Measurements from ENCODE around the gene ZDHHC11. TPM values are rescaled to one million over a fixed set of nuclear protein-coding genes. Genes with fewer than 3 reads are reported as not detected.
"Not testable (repeated sequence)": the region's sequence is repeated elsewhere in the genome, so short reads cannot be mapped to it uniquely, and the experiment has no call there.

ZDHHC11 gene
- total RNA-seq, 2 experiments from 2014 or later, result 4.7 to 5.9 TPM

DNA sequence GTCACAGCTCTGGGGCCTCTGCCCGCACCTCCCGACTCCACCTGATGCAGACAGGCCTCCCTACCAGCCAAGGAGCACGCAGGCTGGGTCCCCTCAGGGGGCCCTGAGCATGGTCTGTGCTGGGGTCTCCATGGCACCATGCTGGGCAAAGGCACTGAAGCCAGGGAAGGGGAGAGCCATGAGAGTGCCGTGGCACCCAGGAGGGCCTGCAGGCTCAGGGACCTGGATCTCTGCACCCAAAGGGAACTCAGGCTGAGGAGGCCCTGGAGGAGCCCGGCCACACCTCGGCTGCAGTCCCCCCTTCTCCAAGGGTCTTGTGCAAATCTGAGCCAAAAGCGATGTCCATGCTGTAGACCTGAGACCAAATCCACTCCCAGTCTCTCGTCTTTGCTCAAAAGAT is 98.8 kb downstream of the ZDHHC11 start:
- POLR2A ChIA-PET, CTCF ChIA-PET: not testable (repeated sequence)

DNA sequence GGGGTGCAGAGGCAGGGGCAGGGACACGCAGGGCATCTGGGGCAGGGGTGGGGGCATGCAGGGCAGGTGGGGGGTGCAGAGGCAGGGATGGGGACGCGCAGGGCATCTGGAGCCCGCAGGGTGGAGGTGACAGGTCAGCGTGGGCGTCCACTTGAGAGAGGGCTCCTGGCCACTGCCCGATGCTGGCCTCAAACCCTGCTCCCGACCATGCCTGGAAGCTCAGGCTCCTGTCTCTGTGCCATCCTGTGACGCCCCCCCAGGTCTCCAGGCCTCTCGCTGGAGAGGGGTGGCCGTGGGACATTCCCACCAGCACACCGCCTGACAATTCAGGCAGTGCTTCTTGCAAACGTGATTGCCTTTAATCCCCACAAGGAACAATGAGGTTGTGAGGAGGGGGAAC is 99.3 kb downstream of the ZDHHC11 start:
- POLR2A ChIA-PET, result no interaction called here

DNA sequence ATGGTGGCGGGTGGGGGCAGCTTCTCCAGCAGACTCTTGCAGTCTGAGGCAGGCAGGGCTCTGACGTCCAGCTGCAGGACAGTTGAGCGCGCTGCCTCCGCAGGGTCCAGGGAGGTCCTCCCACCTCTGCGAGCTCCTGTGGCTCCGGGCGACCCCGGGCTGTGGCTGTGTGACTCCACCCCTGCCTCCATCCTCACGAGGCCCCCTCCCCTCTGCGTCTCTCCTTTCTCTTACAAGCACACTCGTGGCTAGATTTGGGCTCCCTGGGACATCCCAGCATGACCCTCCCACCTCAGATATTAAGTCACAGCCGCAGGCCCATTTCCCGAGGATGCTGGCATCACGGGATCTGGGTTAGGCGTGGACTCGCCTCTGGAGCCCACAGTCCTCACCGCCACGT is 100.6 kb downstream of the ZDHHC11 start:
- CTCF ChIA-PET, POLR2A ChIA-PET: not testable (repeated sequence)

More for the DNA sequence above, 99.3 kb downstream of the ZDHHC11 start:
- CTCF ChIA-PET, result no interaction called here

DNA sequence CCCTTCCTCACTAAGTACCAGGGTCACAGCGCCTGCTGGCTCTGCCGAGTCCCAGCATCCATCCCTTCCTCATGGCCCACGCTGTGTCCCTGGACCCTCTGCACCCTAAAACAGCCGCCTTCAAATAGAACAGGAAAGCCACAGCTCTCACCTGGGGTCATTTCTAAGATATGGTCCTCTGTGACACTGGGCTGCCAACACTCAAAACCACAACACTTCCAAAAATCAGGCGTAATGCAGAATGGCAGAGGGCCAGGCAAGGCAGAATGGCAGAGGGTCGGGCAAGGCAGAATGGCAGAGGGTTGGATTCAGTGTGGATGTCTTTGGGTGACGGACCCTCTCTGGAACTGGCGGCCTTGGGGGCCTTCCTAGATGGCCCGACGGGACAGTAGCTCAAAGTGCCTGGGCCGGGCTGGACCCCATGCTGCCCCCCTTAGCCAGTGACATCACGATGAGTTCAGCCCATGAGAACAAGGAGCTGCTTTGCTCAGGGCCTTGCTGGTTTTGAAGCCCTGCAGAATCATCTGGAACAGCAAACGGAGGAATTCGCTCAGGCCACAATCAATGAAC is 101.6 kb downstream of the ZDHHC11 start:
- CTCF ChIA-PET, result no interaction called here
- POLR2A ChIA-PET, result no interaction called here

DNA sequence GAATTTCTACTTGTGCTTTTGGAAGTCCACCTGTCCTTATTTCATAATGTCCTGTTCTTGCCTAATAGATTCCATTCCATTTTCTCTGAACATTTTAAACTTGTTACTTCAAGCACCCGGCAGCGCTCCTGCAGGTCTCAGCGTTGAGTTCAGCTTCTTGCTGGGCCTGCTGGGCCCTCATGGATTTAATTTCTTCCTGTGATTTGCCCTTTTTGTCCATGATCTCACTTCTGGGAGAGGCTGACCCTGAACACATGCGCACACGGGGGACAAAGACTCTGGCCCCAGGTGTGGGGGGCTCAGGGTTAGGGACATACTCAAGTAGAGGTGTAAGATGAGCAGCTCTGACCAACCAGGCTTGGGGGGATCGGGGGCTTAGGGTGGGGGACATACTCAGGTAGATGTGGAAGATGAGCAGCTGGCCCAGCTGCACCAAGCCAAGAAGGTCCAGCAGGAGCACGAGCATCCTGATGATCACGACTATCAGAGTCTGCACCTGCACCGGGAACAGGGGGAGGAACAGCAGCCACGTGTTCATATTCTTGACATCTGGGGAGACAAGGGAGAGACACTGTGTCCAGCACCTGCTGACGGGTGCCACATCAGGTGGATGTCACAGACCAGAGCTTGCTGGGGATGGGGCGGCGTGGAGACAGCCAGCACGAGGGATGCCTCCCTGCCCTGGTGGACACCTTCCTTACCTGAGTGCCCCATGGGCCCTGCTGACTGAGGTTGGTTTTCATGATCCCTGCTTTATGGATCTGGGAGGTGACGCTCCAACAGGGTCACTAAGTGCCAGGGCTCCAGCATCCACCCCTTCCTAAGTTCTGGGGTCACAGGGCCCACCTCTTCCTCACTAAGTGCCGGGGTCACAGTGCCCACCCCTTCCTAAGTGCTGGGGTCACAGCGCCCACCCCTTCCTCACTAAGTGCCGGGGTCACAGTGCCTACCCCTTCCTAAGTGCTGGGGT is 102.5 kb downstream of the ZDHHC11 start:
- CTCF ChIA-PET, POLR2A ChIA-PET: not testable (repeated sequence)

DNA sequence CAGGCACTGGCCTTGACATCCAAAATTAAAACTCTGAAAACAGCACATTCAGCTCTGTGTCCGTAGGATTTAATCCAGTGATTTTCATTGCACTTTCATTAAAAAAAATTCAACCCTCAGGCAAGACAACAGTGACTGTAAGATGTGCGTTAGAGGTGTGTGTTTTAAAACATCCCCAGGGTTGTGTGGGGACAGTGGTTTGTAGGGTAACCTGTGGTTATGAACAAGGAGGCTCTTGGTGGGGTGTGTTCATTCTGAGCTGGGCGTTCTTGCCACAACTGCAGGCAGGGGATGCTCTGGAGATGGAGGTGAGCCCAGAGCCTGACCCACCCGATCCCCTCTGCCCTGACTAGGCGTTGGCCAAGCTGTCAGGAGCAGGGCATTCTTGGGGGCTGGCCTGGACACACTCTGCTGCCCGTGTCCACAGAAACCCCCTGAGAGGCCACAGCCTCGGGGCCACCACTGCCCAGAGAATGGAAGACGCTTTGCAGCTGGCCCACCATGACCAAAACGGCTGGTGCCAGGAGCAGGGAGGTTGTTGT is 103.4 kb downstream of the ZDHHC11 start:
- CTCF ChIA-PET, POLR2A ChIA-PET: not testable (repeated sequence)

DNA sequence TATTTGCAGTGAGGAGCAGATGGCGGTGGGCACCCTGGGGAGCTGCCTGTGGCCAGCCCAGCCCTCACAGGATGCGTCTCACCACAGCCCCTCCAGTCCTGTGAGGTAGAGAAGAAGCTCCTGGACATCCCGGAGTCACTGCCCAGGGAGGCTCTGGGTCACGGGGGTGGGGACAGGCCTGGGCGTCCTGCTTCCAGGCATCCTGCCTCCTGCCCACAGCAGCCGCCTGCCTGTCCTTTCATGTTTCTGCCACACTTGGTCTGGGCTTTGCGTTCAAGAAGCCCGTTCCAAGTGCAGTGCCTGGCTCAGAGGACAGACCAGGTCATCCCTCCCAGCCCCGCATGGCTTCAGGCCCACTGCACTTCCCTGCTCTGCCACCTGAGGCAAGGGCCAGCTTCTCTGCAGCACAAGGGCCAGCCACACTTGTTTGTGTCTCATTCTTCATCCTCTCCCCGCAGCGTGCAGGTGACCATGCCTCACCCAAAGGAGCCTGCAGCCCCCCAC is 104.5 kb downstream of the ZDHHC11 start:
- ChIA-PET POLR2A (no interaction called here), CTCF (no interaction called here)

Other genes starting within 250 kb of the ZDHHC11 start
- 10 to 100 TPM; 21.5 to 23.1 TPM for gene CEP72, start 238.6 kb downstream of the ZDHHC11 start, total RNA-seq
- under 1 TPM; 0.21 to 0.29 TPM for gene TPPP, start 157.6 kb downstream of the ZDHHC11 start, total RNA-seq
- gene ZDHHC11B, start 66.3 kb downstream of the ZDHHC11 start, total RNA-seq, result under 1 TPM; 0.15 to 0.17 TPM
- 10 to 100 TPM; 54.1 to 57.9 TPM for gene BRD9, start 41.8 kb upstream of the ZDHHC11 start, total RNA-seq
- gene TRIP13, start 41.9 kb upstream of the ZDHHC11 start, total RNA-seq, result 10 to 100 TPM; 43.4 to 45.8 TPM
- gene NKD2, start 157.8 kb upstream of the ZDHHC11 start, total RNA-seq, result under 1 TPM; 0.40 to 0.59 TPM

All from activated CD8-positive, alpha-beta memory T cell treated with anti-CD3 and anti-CD28 coated beads for 36 hours (primary cell).